HG02973 (cell line): ENCODE results near the gene SAPCD2.

Experiments
- ATAC-seq: cut with Tn5 transposase; IDR thresholded peaks from one replicate; pipeline ENCODE4 v1.9.1; 2021; ENCODE audit warnings: moderate library complexity; ENCODE audit not compliant: unreplicated experiment

Gene SAPCD2

DNA sequence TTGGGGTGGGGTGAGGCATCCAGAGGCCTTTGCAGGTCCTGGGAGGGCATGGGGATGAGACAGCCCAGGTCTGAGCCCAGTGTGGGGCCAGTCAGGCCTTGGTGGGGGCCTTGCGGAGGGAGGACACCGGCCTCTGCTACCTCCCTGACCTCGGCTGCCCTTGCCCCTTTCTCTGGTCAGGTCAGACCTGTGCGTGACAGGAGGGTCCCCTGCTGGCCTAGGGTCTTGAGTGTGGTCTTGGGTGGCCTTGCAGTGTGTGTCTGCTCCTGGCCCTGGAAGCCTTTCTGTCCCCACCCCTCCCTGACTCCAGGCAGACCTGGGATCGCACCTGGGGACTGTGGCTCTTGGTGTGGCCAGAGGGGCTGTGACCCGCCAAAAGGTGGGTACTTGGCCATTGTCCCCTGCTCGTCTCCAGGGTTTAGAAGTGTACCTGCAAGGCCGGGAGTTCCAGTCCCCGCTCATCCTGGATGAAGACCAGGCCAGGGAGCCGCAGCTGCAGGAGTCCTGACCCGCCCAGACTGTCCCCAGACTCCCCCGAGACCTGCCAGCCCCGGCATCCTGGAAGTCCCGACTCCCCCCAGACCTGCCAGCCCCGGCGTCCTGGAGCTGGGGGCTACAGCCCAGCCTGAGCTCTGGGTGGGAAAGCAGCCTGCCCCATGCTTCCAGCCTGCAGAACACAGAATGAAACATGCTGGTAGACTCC lies 12.0 kb upstream of the SAPCD2 start:
- ATAC-seq, result no peak

- ATAC-seq, result no peak
Measured at GRCh38 chr9:137080260-137081122, 10.1 kb upstream of the SAPCD2 start.

DNA sequence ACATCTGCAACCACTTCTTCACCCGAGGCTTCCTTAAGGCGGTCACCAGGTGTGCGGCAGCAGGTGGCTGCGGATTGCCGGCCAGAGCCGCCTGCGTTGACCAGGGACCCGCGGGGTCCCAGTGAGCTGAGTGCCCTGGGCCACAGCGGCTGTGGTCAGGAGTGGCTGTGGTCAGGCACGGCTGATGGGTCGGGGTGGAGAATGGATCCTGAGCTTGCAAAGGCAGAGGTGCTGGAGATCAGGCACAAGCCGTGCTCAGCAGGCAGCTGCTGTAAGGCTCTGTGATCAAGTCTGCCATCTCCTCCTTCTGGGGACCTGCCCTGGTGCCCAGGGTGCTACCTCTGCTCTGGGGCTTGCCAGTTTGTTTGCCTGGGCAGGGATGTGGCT lies 9.0 kb upstream of the SAPCD2 start:
- ATAC-seq, result no peak

- no peak for ATAC-seq
Measured at GRCh38 chr9:137078701-137079400, 8.5 kb upstream of the SAPCD2 start.

DNA sequence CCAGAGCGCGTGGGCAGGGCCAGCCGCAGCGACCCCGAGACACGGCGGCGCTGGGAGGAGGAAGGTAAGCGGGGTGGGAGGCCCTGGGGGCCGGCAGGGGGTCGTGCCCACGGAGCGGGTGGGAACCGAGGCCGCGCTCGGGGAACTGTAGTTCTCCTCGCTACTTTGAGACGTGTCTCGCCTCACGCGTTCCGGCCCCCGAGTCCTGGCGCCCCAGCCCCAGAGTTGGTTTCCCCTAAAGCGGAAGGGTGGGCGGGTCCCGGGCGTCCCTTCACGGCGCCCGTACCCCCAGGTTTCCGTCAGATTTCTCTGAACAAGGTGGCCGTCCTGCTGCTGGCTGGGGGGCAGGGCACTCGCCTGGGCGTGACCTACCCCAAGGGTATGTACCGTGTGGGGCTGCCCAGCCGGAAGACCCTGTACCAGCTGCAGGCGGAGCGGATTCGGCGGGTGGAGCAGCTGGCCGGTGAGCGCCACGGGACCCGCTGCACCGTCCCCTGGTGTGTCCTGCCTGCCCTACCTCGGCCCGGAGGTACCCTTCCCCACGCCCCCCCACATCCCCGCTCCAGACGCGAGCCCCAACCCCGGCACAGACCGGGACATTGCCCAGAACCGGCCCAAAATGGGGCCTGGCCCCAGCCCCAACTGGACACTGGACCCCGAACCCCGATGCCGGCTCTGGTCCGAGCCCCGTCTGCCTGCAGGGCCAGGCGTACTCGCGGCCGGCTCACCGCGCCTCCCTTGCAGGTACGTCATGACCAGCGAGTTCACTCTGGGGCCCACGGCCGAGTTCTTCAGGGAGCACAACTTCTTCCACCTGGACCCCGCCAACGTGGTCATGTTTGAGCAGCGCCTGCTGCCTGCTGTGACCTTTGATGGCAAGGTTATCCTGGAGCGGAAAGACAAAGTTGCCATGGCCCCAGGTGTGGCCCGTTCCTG lies 7.7 kb upstream of the SAPCD2 start:
- no peak for ATAC-seq

DNA sequence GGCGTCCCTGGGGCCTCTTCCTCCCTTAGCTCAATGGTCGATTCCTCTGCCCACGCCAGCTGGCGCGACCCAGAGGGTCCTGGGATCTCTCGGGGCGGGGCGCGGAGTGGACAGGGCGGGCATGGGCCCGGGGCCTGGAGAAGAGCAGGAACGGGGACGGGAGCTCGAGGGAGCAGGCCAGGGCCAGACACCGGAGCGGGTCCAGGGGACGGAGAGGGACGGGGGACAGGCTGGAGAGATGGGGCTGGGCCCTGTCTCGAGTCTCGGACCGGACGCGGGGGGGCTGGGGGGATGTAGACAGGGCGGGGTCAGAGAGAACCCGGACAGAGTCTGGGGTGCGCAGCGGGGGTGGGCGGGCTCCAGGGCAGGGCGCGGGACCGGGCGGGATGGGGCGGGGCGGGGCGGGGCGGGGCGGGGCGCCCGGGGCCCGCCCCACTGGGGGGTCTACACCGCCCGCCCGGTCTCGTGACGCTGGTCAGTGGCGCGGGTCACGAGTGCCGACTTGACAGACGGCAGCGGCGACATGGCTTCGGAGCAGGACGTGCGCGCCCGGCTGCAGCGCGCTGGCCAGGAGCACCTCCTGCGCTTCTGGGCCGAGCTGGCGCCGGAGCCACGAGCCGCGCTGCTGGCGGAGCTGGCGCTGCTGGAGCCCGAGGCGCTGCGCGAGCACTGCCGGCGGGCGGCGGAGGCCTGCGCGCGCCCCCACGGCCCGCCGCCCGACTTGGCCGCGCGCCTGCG lies 6.8 kb upstream of the SAPCD2 start, which contains the start of gene UAP1L1:
Gene UAP1L1, plus strand, starts transcription at position 508 of the 738 bp plus-strand sequence. Its CDS starts 16 bp downstream, at position 524.
- ATAC-seq, result no peak

- no peak for ATAC-seq
Measured at GRCh38 chr9:137076636-137077009, 6.3 kb upstream of the SAPCD2 start.

- no peak for ATAC-seq
Measured at GRCh38 chr9:137075275-137075775, 5.0 kb upstream of the SAPCD2 start.

GRCh38 chr9:137074657-137075274 lies 4.4 kb upstream of the SAPCD2 start:
- ATAC-seq, result no peak

- no peak for ATAC-seq
Measured at GRCh38 chr9:137073992-137074399, 3.6 kb upstream of the SAPCD2 start.

- ATAC-seq, result no peak
Measured at GRCh38 chr9:137071282-137071681, 925 bp upstream of the SAPCD2 start.

DNA sequence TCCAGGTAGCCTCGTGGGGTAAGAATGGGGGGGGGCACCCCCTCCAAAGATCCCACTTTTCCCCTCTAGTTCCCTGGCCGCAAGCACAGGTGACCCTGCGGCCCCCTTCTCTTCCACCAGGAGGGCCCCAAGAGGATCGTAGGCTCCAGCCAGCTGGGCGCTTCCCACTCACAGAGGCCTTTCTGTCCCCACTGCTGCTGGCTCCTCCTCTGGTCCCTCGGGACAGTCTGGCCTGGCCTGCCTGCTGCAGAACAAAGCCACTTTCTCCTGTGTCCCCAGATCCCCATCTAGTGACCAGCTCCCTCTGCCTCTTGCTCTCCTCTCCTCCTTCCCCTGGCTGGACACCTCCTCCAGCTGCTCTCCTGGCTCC lies 534 bp upstream of the SAPCD2 start:
- ATAC-seq, result peak; percentile 7

GRCh38 chr9:137069508-137070091 lies 757 bp downstream of the SAPCD2 start:
- no peak for ATAC-seq

- ATAC-seq, result no peak
Measured at GRCh38 chr9:137068539-137069507, 1.5 kb downstream of the SAPCD2 start.

- ATAC-seq, result peak; percentile 30
Measured at GRCh38 chr9:137067860-137068538, 2.4 kb downstream of the SAPCD2 start.

DNA sequence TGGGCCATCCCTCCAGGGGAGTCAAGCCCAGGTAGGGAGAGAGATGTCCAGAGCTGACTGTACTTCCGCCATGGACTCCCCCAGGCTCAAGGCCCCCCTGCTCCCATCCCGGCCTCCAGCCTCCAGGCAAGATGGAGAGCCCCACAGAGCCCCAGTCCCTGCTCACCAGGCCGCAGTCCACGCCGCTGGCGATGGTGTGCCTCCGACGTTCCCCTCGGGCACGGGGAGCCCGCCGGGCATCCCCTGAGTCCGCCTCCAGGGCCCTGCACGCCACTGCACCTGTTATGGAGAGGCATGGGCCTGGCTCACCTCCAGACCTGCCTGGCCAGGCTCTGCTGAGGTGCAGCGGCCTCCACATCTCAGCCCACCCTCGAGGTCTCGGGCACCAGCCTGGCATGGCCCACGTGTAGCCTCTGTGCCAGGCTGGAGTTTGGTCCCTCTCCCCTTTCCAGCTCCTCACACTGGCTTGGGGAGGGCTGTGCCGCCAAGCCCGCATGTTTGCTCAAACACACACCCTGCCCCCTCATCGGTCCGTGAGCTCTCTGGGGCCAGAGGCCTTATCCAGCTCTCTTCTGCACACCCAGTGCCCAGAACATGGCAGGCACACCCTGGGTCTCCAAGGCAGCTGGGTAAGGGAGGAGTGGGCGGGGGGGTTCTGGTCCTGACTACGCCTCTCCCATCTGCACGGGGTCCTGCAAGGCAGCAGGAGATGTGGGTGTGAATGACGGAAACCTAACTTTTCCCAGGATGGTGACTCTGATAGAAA lies 4.1 kb downstream of the SAPCD2 start:
- no peak for ATAC-seq
